Fibroblast of lung (primary cell): ENCODE data around the gene FARSA. TPM values are rescaled to one million over a fixed set of nuclear protein-coding genes. Genes with fewer than 3 reads are reported as not detected.

Source experiments
- DNase-seq, 2 donors: peaks; one replicate each; pipeline versions ENCODE4 v3.0.0 to v3.0.0-alpha.2; 2010; ENCODE audit warnings: low read depth in 2 of 2
- H2AFZ ChIP-seq: 2 replicates; pipeline ENCODE4 v1.5.1; 2012; ENCODE audit warnings: low read length, control low read depth, inconsistent platforms
- H3K27ac ChIP-seq: 2 replicates; pipeline ENCODE4 v1.5.1; 2011; ENCODE audit warnings: low read length, control low read depth; ENCODE audit not compliant: insufficient read depth
- H3K27me3 ChIP-seq: 2 replicates; pipeline ENCODE4 v1.5.1; 2011; ENCODE audit warnings: mild to moderate bottlenecking, low read length; ENCODE audit not compliant: control insufficient read depth, insufficient read depth
- H3K36me3 ChIP-seq: 2 replicates; pipeline ENCODE4 v1.5.1; 2011; ENCODE audit warnings: low read length; ENCODE audit not compliant: control insufficient read depth, insufficient read depth
- H3K4me1 ChIP-seq: 2 replicates; pipeline ENCODE4 v1.5.1; 2011; ENCODE audit warnings: low read length; ENCODE audit not compliant: control insufficient read depth, insufficient read depth; ENCODE audit errors: extremely low read depth
- H3K4me2 ChIP-seq: 2 replicates; pipeline ENCODE4 v1.5.1; 2011; ENCODE audit warnings: low read length, control low read depth; ENCODE audit not compliant: insufficient read depth; ENCODE audit errors: extremely low read depth
- H3K4me3 ChIP-seq, 4 experiments: fragments of 200-600 bp in 1 of 4; sonication (generic) in 1 of 4; replicated peaks in 1 of 4; 2 replicates each; pipeline ENCODE4 v1.5.1; 2011 to 2016; ENCODE audit warnings: low read length in 4 of 4, low read depth in 3 of 4, mild to moderate bottlenecking in 3 of 4, control low read depth in 2 of 4, inconsistent platforms in 1 of 4, mixed read lengths in 1 of 4; ENCODE audit not compliant: insufficient read depth in 1 of 4; ENCODE audit errors: control extremely low read depth in 1 of 4
- H3K79me2 ChIP-seq: 2 replicates; pipeline ENCODE4 v1.5.1; 2012; ENCODE audit warnings: mild to moderate bottlenecking, low read length, inconsistent platforms; ENCODE audit not compliant: control insufficient read depth, insufficient read depth
- H3K9ac ChIP-seq: 2 replicates; pipeline ENCODE4 v1.5.1; 2011; ENCODE audit warnings: mild to moderate bottlenecking, low read length, control low read depth; ENCODE audit not compliant: insufficient read depth
- H3K9me3 ChIP-seq: 2 replicates; pipeline ENCODE4 v1.5.1; 2012; ENCODE audit warnings: low read depth, low read length; ENCODE audit not compliant: control insufficient read depth, insufficient read depth
- H4K20me1 ChIP-seq: 2 replicates; pipeline ENCODE4 v1.5.1; 2011; ENCODE audit warnings: low read length; ENCODE audit not compliant: control insufficient read depth, insufficient read depth; ENCODE audit errors: extremely low read depth
- CTCF ChIP-seq, 2 donors: IDR thresholded peaks in 1 of 2; conservative IDR thresholded peaks in 1 of 2; 1 replicate in 1 of 2; 2 replicates in 1 of 2; pipeline ENCODE4 v1.5.1; 2011 to 2012; ENCODE audit warnings: low read length in 2 of 2, control low read depth in 1 of 2, inconsistent platforms in 1 of 2, low read depth in 1 of 2, mild to moderate bottlenecking in 1 of 2
- EZH2 ChIP-seq: IDR thresholded peaks from 2 replicates; pipeline ENCODE4 v1.5.1; 2012; ENCODE audit warnings: low read length, control low read depth, mild to moderate bottlenecking; ENCODE audit errors: missing control alignments
- polyA plus RNA-seq, 2 donors: library from polyadenylated mRNA; depleted of rRNA in 1 of 2; stranded (reverse) in 1 of 2; unstranded in 1 of 2; fragments of >200 nt; gene quantifications; 2 replicates each; pipeline ENCODE4 v1.2.1, GENCODE V29; 2011 to 2012; ENCODE audit warnings: missing spikeins in 1 of 2
- total RNA-seq: library from RNA; depleted of rRNA; stranded (reverse); fragments of >200 nt; gene quantifications from 2 replicates; pipeline ENCODE4 v1.2.1, GENCODE V29; 2014

The FARSA gene
- total and polyA plus RNA-seq, 2 donors (not counting 1 experiment from before 2014, with no cell fraction given): 23.5 to 38.6 TPM

- TF ChIP-seq EZH2: no peak
- TF ChIP-seq CTCF (conservative IDR thresholded peaks at IDR 0.05 in 1 of 2, IDR thresholded peaks at IDR 0.05 in 1 of 2; ENCODE audit: low read depth in 1 of 2, low read length in 2 of 2): no peak
- Histone ChIP-seq H3K79me2 (no peaks in the 10 kb centered on the region), H3K4me3 (no peak overlapping the region), H4K20me1 (no peaks in the 10 kb centered on the region), H3K4me2 (no peak overlapping the region), H3K36me3 (no peaks in the 10 kb centered on the region), H3K4me1 (no peaks in the 10 kb centered on the region), H3K9me3 (no peaks in the 10 kb centered on the region), H3K27me3 (no peaks in the 10 kb centered on the region), H3K9ac (no peak overlapping the region), H2AFZ (no peak overlapping the region), H3K27ac (no peak overlapping the region)
- DNase-seq: no peak
Observed at GRCh38 chr19:12907166-12907565, 26.3 kb downstream of the FARSA start.

GRCh38 chr19:12899891-12900518 is 33.5 kb downstream of the FARSA start:
- Histone ChIP-seq H3K27ac (no peak overlapping the region), H3K27me3 (no peaks in the 10 kb centered on the region), H3K4me1 (no peaks in the 10 kb centered on the region), H4K20me1 (no peaks in the 10 kb centered on the region), H3K9me3 (no peaks in the 10 kb centered on the region), H3K4me2 (no peak overlapping the region), H3K36me3 (no peaks in the 10 kb centered on the region), H3K4me3 (no peak overlapping the region), H3K79me2 (no peaks in the 10 kb centered on the region), H3K9ac (no peak overlapping the region), H2AFZ (no peak overlapping the region)
- TF ChIP-seq EZH2: no peak
- TF ChIP-seq CTCF (conservative IDR thresholded peaks at IDR 0.05 in 1 of 2, IDR thresholded peaks at IDR 0.05 in 1 of 2; ENCODE audit: low read depth in 1 of 2, low read length in 2 of 2): no peak
- no peak for DNase-seq

- Histone ChIP-seq H3K4me3 (no peak overlapping the region), H3K9ac (no peak overlapping the region), H4K20me1 (no peaks in the 10 kb centered on the region), H3K27ac (no peak overlapping the region), H3K9me3 (no peaks in the 10 kb centered on the region), H2AFZ (no peak overlapping the region), H3K4me2 (no peak overlapping the region), H3K36me3 (no peaks in the 10 kb centered on the region), H3K27me3 (no peaks in the 10 kb centered on the region), H3K79me2 (peaks cover 1% of the 10 kb centered on the region), H3K4me1 (peaks cover 3% of the 10 kb centered on the region)
- DNase-seq: no peak
- TF ChIP-seq EZH2 (no peak), CTCF (conservative IDR thresholded peaks at IDR 0.05 in 1 of 2, IDR thresholded peaks at IDR 0.05 in 1 of 2; ENCODE audit: low read depth in 1 of 2, low read length in 2 of 2) (no peak)
Observed at GRCh38 chr19:12896460-12896859, 37.1 kb downstream of the FARSA start.
